KOPT-K1 (cell line): ENCODE results near the gene WDR90.

Experiments
- H3K27ac ChIP-seq: fragments of 200-600 bp; sonication (generic); 2 replicates; pipeline ENCODE4 v1.5.1; 2016; ENCODE audit warnings: antibody characterized with exemption, mild to moderate bottlenecking, low read depth, low read length; ENCODE audit not compliant: poor library complexity, severe bottlenecking
- H3K36me3 ChIP-seq: fragments of 200-600 bp; sonication (generic); 2 replicates; pipeline ENCODE4 v1.5.1; 2017; ENCODE audit warnings: antibody characterized with exemption, mild to moderate bottlenecking, low read length, moderate library complexity; ENCODE audit not compliant: insufficient read depth
- H3K9me3 ChIP-seq: fragments of 200-600 bp; sonication (generic); 2 replicates; pipeline ENCODE4 v1.5.1; 2017; ENCODE audit warnings: antibody characterized with exemption, low read length, mild to moderate bottlenecking; ENCODE audit not compliant: insufficient read depth, poor library complexity, severe bottlenecking

Gene WDR90

GRCh38 chr16:716768-717325 lies 67.7 kb downstream of the WDR90 start:
- H3K9me3 ChIP-seq, result no peaks in the 10 kb centered on the region
- H3K27ac ChIP-seq, result no peak overlapping the region
- no peaks in the 10 kb centered on the region for H3K36me3 ChIP-seq
